RWPE1 (cell line): ENCODE data around the gene PPHLN1.

Source experiments
- CTCF ChIA-PET: fragments of 350-600 bp; sonication (Branson Sonifier 250); formaldehyde crosslinking; extraction: SDS; loops from one replicate; lab custom pipeline; 2021; lab: Yijun Ruan, JAX
- POLR2A ChIA-PET: fragments of 400-600 bp; formaldehyde crosslinking; extraction: SDS; loops from one replicate; lab custom pipeline; 2020; ENCODE audit warnings: antibody characterized with exemption; ENCODE audit not compliant: low non-redundant PET; lab: Yijun Ruan, JAX
- DNase-seq: peaks from one replicate; pipeline ENCODE4 v3.0.0; 2012; ENCODE audit warnings: low spot score
- H3K27ac ChIP-seq: fragments of 450-650 bp; 2 replicates; pipeline ENCODE4 v1.5.1; 2017
- TF ChIP-seq, protein P1 (sequence below): fragments of 450-650 bp; conservative IDR thresholded peaks from 2 replicates; pipeline ENCODE4 v1.5.1; 2017; ENCODE audit warnings: low read depth, mild to moderate bottlenecking

PPHLN1 gene

DNA sequence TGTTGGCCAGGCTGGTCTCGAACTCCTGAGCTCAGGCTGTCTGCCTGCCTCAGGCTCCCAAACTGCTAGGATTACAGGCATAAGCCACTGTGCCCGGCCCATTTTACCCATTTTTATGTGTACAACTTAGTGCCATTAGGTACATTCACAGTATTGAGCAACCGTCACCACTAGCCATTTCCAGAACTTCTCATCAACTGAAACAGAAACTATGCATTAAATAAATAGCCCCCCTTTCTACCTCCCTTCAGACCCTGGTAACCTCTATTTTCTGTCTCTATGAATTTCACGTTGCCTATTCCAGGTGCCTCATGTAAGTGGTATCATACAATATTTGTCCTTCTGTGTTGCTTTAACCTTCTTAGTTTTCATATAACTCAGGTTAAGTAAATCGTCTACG, 16.0 kb upstream of the PPHLN1 start:
- TF ChIP-seq, protein P1, sequence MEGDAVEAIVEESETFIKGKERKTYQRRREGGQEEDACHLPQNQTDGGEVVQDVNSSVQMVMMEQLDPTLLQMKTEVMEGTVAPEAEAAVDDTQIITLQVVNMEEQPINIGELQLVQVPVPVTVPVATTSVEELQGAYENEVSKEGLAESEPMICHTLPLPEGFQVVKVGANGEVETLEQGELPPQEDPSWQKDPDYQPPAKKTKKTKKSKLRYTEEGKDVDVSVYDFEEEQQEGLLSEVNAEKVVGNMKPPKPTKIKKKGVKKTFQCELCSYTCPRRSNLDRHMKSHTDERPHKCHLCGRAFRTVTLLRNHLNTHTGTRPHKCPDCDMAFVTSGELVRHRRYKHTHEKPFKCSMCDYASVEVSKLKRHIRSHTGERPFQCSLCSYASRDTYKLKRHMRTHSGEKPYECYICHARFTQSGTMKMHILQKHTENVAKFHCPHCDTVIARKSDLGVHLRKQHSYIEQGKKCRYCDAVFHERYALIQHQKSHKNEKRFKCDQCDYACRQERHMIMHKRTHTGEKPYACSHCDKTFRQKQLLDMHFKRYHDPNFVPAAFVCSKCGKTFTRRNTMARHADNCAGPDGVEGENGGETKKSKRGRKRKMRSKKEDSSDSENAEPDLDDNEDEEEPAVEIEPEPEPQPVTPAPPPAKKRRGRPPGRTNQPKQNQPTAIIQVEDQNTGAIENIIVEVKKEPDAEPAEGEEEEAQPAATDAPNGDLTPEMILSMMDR = no peak
- CTCF ChIA-PET = interaction anchor here (0.6 kb wide), 1 partner anchor 1461 kb away, joined by 3 read pairs; no protein-coding TSS in a partner anchor

DNA sequence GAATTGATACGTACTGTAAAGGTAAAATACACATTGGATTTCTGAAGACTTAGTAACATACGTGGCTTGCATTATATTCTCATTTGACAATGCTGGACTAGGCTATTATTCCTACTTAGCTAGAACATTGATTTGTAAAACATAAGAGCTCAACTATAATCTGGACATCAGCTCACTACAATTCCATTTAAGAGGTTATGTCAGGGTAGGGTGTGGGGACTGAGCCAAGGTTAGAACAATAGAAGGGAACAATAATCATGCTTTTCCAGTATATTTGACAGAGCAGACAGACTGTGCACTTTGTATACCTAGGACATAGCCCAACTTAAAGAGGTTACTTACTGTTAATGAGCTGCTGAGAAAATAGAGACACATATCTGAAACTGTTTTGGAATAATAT, 10.9 kb upstream of the PPHLN1 start:
- no peak for DNase-seq
- H3K27ac ChIP-seq = no peak overlapping the region
- CTCF ChIA-PET = no interaction called here
- POLR2A ChIA-PET = no interaction called here
- TF ChIP-seq, protein P1 = no peak

More for the DNA sequence above, 16.0 kb upstream of the PPHLN1 start:
- DNase-seq = no peak
- no peak overlapping the region for H3K27ac ChIP-seq
- POLR2A ChIA-PET = interaction anchor here (0.5 kb wide), 1 partner anchor 31 kb away, joined by 4 read pairs; no protein-coding TSS in a partner anchor

DNA sequence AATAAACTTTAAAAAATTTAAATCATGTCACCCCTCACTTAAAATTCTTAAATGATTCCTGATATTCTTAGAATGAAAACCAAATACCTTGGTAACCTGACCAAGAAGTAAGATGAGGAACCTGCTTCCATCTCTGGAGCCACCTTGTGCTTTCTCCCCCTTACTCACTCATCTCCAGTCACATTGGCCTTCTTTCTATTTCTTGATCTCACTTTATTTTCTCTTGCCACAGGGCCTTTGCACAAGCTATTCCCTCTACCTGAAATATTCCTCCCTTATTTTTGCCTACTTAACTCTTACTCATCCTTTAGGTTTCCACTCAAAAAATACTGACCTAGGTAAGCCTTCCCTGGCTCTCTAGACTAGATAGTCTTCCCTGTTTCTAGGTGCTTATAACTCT, 5.2 kb upstream of the PPHLN1 start:
- no peak for DNase-seq
- POLR2A ChIA-PET = no interaction called here
- CTCF ChIA-PET = interaction anchor here (0.6 kb wide), 2 partner anchors 32 to 179 kb away, joined by 3 to 4 read pairs; no protein-coding TSS in a partner anchor
- H3K27ac ChIP-seq = no peak overlapping the region
- TF ChIP-seq, protein P1 = no peak

DNA sequence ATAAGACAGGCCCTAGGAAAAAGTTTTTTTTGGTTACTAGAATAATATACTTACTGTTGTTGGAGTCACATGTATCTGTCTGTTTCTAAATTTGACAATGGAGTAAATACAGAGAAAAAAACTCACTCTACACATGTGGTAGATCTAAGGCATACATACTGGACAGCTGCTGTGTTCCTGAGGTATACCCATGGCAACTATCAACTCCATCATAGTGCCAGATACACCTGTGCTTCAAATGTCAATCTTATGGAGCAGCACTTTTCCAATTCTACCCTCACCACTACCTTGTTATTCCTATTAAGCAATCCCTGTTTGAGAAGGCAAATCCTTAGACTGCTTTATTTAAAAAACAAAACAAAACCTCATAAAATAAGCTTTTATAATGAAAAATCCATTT, 3.4 kb upstream of the PPHLN1 start:
- TF ChIP-seq, protein P1 = no peak
- POLR2A ChIA-PET = no interaction called here
- H3K27ac ChIP-seq = no peak overlapping the region
- CTCF ChIA-PET = no interaction called here
- DNase-seq = no peak

DNA sequence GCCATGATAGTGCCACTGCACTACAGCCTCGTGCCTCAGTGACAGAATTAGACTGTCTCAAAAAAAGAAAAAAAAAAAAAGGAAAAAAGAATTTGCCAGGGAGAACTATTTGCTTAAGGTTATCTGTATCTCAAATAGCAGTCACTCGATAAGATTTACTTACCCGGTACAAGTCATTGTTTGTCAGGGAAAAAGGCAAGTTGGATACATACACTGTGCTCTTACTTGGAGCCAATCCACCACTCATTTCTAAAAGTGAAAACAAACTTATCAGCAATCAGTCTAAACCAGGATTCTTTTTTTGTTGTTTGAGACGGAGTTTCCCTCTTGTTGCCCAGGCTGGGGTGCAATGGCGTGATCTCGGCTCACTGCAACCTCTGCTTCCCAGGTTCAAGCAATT, 2.1 kb upstream of the PPHLN1 start:
- TF ChIP-seq, protein P1 = no peak
- ChIA-PET POLR2A (no interaction called here), CTCF (no interaction called here)
- no peak overlapping the region for H3K27ac ChIP-seq
- DNase-seq = no peak

DNA sequence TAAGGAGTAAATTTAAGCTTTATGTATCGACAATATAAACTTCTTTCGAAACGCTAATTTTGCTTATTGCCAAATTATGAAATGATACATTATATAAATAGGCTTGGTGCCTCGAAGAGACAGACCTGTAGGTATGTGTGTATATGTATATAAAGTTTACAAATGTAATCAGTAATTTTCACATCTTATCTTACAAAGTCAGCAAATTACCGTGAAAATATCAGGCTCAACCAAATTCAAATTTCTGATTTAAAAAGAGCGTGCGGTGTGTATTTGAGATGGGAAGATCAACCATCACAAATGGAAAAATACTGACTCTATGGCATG, 678 bp upstream of the PPHLN1 start:
- TF ChIP-seq, protein P1 = no peak
- ChIA-PET CTCF (interaction anchor here (0.7 kb wide), 1 partner anchor 287 kb away, joined by 3 read pairs; no protein-coding TSS in a partner anchor), POLR2A (no interaction called here)
- peak overlapping the region; percentile 88 for H3K27ac ChIP-seq
- no peak for DNase-seq
